Activated naive CD8-positive, alpha-beta T cell (primary cell): ENCODE data around the gene FAM53A.

Experiments used
- H3K27ac Mint-ChIP-seq: one replicate; pipeline ENCODE4 v1.8.0; 2021; ENCODE audit warnings: mixed read lengths
- H3K27me3 Mint-ChIP-seq: one replicate; pipeline ENCODE4 v1.8.0; 2021; ENCODE audit warnings: mixed read lengths
- H3K36me3 Mint-ChIP-seq: one replicate; pipeline ENCODE4 v1.8.0; 2021; ENCODE audit warnings: mixed read lengths
- H3K4me1 Mint-ChIP-seq: one replicate; pipeline ENCODE4 v1.8.0; 2021; ENCODE audit warnings: low read depth, mixed read lengths
- H3K4me3 Mint-ChIP-seq: one replicate; pipeline ENCODE4 v1.8.0; 2021; ENCODE audit warnings: mild to moderate bottlenecking, mixed read lengths
- H3K9me3 Mint-ChIP-seq: one replicate; pipeline ENCODE4 v1.8.0; 2021; ENCODE audit warnings: low read depth, mixed read lengths

Gene FAM53A

DNA sequence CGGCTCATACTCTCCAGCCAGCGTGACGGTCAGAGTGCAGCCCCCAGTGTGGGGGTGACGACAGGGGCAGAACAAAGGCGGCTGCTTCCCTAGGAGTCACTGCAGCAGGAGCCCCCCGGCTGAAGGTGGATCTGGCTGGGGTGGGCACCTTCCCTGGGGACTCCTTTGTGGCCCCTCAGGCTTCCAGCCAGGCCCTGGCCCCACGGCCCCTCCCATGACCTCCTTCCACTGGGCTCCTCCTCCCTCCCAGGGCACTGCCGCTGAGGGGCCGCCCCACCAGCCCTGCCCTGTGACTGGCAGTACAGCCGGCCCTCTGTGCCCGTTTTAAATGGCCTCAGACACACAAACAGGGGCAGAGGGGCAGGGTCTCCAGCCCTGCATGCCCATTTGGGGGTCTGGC lies 61.9 kb downstream of the FAM53A start:
- H3K4me3 Mint-ChIP-seq, result no peak overlapping the region

DNA sequence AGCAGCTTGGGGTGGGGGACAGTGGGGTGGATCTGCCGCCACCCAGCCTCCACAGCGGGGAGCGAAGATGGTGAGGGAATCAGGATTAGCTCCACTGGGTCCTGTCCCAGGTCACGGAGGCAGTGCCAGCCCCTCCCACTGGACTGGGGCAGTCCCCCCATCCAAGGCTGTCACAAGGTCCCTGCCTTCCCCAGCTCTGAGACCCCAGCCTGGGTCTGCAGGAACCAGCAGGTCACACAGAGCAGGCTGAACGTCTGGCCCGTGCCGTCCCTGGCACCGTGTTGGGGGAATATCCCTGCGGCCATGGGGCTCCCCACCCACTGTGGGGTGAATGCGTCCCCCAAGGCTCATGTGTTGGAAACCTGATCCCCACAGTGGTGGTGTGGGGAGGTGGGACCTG lies 62.6 kb downstream of the FAM53A start:
- H3K4me1 Mint-ChIP-seq, result peaks cover 19% of the 10 kb centered on the region
- H3K9me3 Mint-ChIP-seq, result no peaks in the 10 kb centered on the region
- H3K27ac Mint-ChIP-seq, result no peak overlapping the region
- H3K4me3 Mint-ChIP-seq, result no peak overlapping the region
- no peaks in the 10 kb centered on the region for H3K27me3 Mint-ChIP-seq
- H3K36me3 Mint-ChIP-seq, result no peaks in the 10 kb centered on the region

More for the DNA sequence above, 61.9 kb downstream of the FAM53A start:
- no peak overlapping the region for H3K27ac Mint-ChIP-seq
- no peaks in the 10 kb centered on the region for H3K9me3 Mint-ChIP-seq
- H3K4me1 Mint-ChIP-seq, result peaks cover 13% of the 10 kb centered on the region
- no peaks in the 10 kb centered on the region for H3K36me3 Mint-ChIP-seq
- H3K27me3 Mint-ChIP-seq, result no peaks in the 10 kb centered on the region

DNA sequence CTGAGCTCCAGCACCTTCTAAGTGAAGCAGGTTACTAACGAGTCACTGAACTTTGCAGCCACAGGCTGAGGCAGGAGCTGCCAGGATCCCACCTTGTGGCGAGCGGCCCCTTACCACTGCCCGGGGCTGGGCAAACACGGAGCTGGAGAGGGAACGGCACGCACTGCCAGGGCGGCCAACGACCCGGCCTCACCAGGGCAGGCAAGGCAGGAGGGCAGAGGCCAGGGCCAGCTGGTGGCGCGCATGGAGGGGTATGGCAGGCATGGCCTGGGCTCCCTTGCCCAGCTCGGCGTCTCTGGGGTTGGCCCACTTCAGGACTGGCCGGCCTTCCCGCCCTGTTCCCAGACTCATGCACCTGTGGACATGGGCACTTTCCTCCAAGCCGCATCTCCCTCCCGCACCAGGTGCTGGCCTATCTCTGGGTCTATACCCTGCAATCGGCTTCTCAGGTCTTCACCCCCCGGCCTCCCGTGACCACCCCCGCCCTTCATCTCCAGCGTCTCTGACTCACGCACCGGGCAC lies 64.9 kb downstream of the FAM53A start:
- no peak overlapping the region for H3K4me3 Mint-ChIP-seq
- H3K36me3 Mint-ChIP-seq, result no peaks in the 10 kb centered on the region
- H3K27me3 Mint-ChIP-seq, result no peaks in the 10 kb centered on the region
- H3K27ac Mint-ChIP-seq, result no peak overlapping the region
- peaks cover 3% of the 10 kb centered on the region for H3K9me3 Mint-ChIP-seq
- H3K4me1 Mint-ChIP-seq, result peaks cover 36% of the 10 kb centered on the region

DNA sequence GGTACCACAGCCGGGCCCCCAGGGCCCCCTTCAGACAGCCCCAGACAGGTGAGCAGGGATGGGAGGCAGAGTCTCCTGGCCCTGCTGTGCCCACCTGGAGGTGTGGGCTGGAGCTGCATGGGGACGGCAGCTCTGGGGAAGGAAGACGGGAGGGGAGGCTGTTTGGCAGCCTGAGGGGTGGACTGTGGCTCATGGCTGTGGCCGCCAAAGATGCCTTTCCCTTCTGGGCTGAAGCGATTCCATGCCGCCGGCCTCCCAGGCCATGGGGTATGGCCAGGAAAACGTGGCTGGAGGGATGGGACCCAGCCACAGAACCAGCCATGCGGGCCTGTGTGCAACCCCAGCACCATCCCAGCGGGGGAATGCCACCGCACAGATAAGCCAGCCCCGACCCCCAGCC lies 65.7 kb downstream of the FAM53A start:
- Mint-ChIP-seq H3K9me3 (peaks cover 3% of the 10 kb centered on the region), H3K27ac (no peak overlapping the region), H3K4me3 (no peak overlapping the region), H3K27me3 (no peaks in the 10 kb centered on the region), H3K36me3 (no peaks in the 10 kb centered on the region), H3K4me1 (peaks cover 40% of the 10 kb centered on the region)

DNA sequence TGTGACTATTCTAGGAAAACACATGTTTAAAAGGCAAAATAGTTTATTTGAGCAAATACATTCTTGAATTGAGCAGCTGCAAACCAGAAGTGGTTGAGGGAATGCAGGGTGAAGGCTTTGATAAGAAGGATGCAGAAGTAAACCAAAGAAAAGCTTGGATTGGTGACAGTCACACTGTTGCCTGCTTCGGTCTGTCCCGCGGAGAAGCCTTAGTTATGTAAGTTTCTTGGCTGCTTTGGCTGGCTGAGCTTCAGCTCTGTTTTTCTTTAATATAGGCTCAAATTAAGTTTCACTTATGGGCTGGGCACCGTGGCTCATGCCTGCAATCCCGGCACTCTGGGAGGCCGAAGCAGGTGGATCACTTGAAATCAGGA lies 67.6 kb downstream of the FAM53A start:
- H3K4me1 Mint-ChIP-seq, result peaks cover 40% of the 10 kb centered on the region
- no peak overlapping the region for H3K4me3 Mint-ChIP-seq
- peaks cover 3% of the 10 kb centered on the region for H3K9me3 Mint-ChIP-seq

DNA sequence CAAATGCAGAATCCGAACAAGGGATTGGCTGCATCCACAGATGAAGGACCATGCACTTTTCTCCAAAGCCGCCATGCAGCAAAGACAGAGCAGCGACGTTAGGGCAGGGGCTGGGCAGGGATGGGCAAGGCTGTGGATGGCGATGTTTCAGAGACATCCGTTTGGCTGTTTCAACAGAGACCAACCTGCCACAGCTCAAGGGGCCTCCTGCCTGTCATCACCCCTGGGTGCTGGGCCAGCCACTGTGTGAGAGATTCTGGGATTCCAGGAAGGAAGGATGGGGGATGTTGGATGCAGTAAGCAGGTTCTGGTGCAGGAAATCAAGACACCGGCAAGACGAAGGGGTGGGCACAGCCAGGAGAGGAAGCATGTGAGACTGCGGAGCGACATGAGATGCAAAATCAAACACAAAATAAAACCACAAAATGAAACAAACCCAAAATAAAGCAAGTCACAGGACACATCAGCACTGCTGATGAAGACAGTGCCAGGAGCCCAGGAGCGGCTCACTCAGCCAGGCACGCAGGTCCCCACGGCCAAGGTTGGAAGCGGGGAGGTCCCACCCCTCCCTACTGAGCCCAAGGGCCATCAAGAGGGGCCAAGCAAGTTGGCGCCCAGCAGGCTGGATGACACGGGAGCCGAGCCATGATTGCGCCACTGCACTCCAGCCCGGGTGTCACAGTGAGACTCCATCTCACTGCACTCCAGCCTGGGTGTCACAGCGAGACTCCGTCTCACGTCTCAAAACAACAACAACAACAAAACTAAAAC lies 68.1 kb downstream of the FAM53A start:
- H3K36me3 Mint-ChIP-seq, result no peaks in the 10 kb centered on the region
- H3K27ac Mint-ChIP-seq, result no peak overlapping the region
- no peak overlapping the region for H3K4me3 Mint-ChIP-seq
- peaks cover 40% of the 10 kb centered on the region for H3K4me1 Mint-ChIP-seq
- H3K27me3 Mint-ChIP-seq, result no peaks in the 10 kb centered on the region
- peaks cover 3% of the 10 kb centered on the region for H3K9me3 Mint-ChIP-seq

More for the DNA sequence above, 67.6 kb downstream of the FAM53A start:
- no peak overlapping the region for H3K27ac Mint-ChIP-seq
- H3K27me3 Mint-ChIP-seq, result no peaks in the 10 kb centered on the region
- H3K36me3 Mint-ChIP-seq, result no peaks in the 10 kb centered on the region

DNA sequence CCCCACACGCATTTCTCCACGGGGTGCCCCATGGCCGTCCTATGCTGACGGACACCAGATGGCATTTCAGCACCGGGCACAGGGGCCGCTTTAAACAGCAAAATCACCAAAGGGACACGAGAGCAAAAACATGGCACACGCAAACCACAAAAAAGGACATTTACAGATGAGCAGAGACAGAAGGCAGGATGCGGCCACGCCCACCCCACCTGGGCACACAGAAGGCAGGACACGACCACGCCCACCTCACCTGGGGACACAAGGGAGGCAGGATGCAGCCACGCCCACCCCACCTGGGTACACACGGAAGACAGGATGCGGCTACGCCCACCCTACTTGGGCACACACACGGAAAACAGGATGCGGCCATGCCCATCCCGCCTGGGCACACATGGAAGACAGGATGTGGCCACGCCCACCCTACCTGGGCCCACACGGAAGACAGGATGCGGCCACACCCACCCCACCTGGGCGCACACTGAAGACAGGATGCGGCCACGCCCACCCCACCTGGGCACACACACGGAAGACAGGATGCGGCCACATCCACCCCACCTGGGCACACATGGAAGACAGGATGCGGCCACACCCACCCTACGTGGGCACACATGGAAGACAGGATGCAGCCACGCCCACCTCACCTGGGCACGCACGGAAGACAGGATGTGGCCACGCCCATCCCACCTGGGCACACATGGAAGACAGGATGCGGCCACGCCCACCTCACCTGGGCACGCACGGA lies 69.1 kb downstream of the FAM53A start:
- Mint-ChIP-seq H3K4me3 (no peak overlapping the region), H3K36me3 (no peaks in the 10 kb centered on the region), H3K4me1 (peaks cover 33% of the 10 kb centered on the region)

DNA sequence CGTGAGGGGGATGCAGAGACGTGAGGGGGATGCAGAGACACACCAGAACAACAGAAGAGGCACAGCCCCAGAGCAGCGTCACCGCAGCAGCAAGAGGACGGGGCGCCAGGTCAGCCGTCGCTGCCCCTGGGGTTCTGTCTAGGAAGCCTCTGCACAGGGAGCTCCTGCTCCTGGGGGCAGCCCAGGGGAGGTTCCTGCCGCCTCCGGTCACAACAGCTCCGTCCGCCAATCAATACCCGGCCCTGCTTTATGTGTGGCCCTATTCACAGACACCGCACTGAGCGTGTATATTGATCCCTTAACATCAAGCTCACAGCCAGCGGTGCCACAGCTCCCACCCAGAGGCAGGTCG lies 69.6 kb downstream of the FAM53A start:
- H3K9me3 Mint-ChIP-seq, result peaks cover 3% of the 10 kb centered on the region
- H3K36me3 Mint-ChIP-seq, result no peaks in the 10 kb centered on the region
- peak overlapping the region; percentile 85 for H3K27ac Mint-ChIP-seq
- no peaks in the 10 kb centered on the region for H3K27me3 Mint-ChIP-seq
- peaks cover 33% of the 10 kb centered on the region for H3K4me1 Mint-ChIP-seq
- no peak overlapping the region for H3K4me3 Mint-ChIP-seq

More for the DNA sequence above, 69.1 kb downstream of the FAM53A start:
- peaks cover 3% of the 10 kb centered on the region for H3K9me3 Mint-ChIP-seq
- H3K27me3 Mint-ChIP-seq, result no peaks in the 10 kb centered on the region
- H3K27ac Mint-ChIP-seq, result peak overlapping the region; percentile 85

DNA sequence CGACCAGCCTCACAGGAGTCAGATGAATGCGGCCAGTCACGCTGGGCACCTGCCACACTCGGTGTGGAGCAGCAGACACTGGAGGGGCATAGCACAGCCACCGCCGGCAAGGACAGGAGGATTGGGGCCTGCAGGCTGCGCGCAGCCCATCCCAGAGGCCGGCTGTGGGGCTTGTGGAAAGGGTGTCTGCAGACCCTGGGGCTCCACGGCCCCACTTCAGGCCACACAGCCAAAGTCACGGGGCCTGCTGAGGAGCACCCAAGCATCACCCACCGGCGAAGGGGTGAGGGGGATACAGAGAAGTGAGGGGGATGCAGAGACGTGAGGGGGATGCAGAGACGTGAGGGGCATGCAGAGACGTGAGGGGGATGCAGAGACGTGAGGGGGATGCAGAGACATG lies 70.1 kb downstream of the FAM53A start:
- Mint-ChIP-seq H3K4me1 (peaks cover 33% of the 10 kb centered on the region), H3K27me3 (no peaks in the 10 kb centered on the region), H3K36me3 (no peaks in the 10 kb centered on the region), H3K4me3 (no peak overlapping the region), H3K27ac (no peak overlapping the region), H3K9me3 (peaks cover 3% of the 10 kb centered on the region)

DNA sequence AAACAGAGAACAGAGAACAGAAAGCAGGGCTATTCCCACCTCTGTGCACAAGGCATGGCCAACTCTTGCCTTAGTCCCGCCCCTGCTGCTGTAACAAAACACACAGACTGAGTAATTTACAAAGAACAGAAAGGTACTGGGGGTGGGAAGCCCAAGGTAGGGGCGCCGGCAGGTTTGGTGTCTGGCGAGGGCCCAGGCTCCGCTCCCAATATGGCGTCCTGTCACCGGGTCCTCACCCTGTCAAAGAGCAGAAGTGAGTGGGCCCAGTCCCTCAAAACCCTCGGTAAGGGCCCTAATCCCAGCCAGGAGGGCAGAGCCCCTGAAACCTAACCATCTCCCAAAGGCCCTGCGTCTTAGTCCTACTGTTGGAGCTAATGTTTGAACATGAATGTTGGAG lies 71.0 kb downstream of the FAM53A start:
- H3K27me3 Mint-ChIP-seq, result no peaks in the 10 kb centered on the region
- H3K9me3 Mint-ChIP-seq, result peaks cover 3% of the 10 kb centered on the region
- H3K27ac Mint-ChIP-seq, result no peak overlapping the region
- no peaks in the 10 kb centered on the region for H3K36me3 Mint-ChIP-seq
- H3K4me1 Mint-ChIP-seq, result peaks cover 33% of the 10 kb centered on the region
- H3K4me3 Mint-ChIP-seq, result no peak overlapping the region

DNA sequence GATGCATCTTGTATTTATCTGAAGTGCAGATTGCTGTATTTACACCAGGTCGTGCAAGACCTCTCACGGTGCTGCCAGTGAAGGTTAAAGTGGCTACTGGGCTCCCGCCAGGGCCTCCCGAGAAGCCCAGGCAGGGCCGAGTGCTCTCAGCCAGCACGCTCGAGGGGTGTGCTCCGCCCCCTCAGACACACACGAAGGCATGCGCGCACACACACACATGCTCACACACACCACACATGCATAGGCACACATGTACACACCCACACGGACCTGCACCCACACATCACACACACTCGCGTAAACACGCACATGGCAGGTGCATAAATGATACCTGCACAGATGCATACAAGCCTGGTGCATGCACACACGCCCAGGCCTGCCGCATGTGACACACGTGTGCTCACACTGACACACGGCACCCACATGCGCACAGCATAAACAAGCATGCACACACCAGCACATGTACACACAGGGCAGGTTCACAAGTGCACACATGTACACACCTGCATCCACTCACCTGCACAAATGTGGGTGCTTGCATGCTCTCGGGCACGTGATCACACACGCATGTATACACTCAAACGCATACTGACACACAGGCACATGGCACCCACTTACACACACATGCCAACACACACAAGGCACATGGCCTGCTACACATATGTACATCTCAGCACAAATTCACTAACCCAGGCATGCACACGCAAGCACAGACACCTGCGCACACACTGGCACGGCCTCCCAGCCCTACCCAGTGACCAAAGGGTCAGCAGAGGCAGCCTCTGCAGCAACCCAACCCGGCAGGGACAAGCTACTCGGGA lies 71.6 kb downstream of the FAM53A start:
- Mint-ChIP-seq H3K27ac (no peak overlapping the region), H3K27me3 (no peaks in the 10 kb centered on the region), H3K9me3 (peaks cover 3% of the 10 kb centered on the region), H3K4me1 (peaks cover 29% of the 10 kb centered on the region), H3K36me3 (no peaks in the 10 kb centered on the region), H3K4me3 (no peak overlapping the region)

DNA sequence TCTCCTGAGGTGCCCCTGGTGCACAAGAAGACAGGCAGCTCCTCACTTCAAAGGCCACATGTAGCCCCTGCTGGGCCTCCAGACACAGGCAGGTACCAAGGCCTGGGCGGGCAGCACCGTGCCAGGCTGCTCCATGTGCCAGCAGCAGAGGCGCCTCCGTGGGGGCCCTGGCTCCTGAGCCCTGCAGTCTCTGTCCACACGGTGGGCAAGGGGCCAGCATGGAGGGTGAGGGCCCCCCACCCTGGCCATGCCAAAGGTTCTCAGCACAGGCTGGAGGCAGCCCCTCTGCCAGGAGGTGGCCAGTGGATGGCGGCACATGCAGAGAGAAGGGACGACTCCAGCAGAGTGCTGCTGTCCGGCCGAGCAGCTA lies 72.6 kb downstream of the FAM53A start:
- H3K36me3 Mint-ChIP-seq, result no peaks in the 10 kb centered on the region
- no peaks in the 10 kb centered on the region for H3K27me3 Mint-ChIP-seq
- H3K9me3 Mint-ChIP-seq, result peaks cover 3% of the 10 kb centered on the region
- H3K27ac Mint-ChIP-seq, result no peak overlapping the region
- peaks cover 22% of the 10 kb centered on the region for H3K4me1 Mint-ChIP-seq
- H3K4me3 Mint-ChIP-seq, result no peak overlapping the region

DNA sequence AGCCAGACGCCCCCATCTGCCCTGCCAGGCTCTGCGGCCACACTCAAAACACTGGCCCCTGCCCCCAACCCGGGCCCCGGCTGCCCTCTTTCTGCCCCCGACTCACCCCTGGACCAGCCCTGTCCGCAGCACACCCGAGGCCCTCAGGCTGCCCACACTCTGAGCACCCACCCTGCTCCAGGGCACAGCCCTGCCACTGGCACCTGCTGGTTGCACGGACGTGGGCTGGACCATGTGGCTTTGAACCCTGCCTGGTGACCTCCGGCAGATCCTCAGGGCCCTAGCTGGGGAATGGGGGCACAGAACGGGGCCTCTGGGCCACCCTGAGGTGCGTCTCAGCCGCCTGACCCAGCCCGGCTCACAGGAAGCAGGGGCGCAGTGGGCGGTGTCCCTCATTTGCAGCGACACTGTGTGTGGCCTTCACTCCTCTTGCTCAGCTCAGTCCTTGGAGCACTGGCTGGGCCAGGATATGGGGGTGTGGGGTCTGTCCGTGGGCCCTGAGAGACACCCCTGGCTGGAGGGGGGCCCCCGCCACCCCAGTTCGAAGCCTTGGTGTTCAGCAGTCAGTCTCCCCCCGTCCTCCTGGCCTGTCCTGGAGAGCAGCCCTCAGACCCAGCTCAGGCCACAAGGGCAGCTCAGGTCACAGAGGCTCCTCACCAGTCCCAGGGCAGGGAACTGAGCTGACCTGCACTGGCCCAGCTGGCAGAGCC lies 73.2 kb downstream of the FAM53A start:
- Mint-ChIP-seq H3K27ac (no peak overlapping the region), H3K4me1 (peaks cover 21% of the 10 kb centered on the region), H3K4me3 (no peak overlapping the region), H3K36me3 (no peaks in the 10 kb centered on the region), H3K27me3 (no peaks in the 10 kb centered on the region), H3K9me3 (peaks cover 3% of the 10 kb centered on the region)

DNA sequence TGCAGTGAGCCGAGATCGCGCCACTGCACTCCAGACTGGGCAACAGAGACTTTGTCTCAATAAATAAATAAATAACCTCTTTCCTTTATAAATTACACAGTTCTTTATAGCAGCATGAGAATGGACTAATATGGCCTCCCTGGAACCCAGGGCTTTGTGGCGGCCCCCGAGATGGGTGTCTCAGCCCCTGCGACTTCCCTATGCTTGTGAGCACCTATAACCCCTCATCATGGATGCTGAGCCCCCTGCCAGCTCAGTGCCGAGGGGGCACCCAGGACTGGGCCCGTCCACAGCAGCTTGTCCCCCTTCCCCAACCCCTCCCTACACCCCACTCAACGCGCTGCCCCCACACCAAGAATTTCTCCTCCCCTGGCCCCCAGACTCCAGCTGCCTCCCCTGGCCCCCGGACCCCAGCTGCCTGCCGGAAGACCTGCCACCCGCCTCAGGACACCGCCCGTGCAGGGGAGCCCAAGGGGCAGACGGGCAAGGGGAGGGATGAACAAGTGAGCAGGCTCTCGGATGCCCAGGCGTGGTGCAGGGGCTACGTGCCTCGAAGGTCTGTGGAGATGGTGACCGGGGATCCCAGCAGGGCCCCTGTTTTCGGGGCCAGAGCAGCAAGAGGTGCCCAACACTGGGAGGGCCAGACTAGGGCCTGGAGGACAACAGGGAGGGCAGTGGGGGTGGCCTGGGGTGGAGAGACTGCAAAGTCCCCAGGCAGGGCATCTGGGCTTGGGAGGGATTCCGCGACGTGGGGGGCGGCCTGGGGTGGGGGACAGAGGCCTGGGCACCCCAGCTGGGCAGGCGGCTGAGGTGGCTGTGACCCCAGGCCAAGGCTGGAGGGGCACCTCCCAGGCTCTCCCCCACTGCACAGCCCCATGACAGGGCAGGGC lies 74.0 kb downstream of the FAM53A start:
- Mint-ChIP-seq H3K27me3 (no peaks in the 10 kb centered on the region), H3K9me3 (peaks cover 3% of the 10 kb centered on the region), H3K4me1 (peaks cover 19% of the 10 kb centered on the region), H3K4me3 (no peak overlapping the region), H3K36me3 (no peaks in the 10 kb centered on the region), H3K27ac (no peak overlapping the region)
